ENCODE data around the gene ASXL1. TPM values are rescaled to one million over a fixed set of nuclear protein-coding genes. Genes with fewer than 3 reads are reported as not detected.

The ASXL1 gene
- total and polyA plus RNA-seq, 2 donors (not counting 1 experiment from before 2014, with no cell fraction given) = 93.0 to 180 TPM

DNA sequence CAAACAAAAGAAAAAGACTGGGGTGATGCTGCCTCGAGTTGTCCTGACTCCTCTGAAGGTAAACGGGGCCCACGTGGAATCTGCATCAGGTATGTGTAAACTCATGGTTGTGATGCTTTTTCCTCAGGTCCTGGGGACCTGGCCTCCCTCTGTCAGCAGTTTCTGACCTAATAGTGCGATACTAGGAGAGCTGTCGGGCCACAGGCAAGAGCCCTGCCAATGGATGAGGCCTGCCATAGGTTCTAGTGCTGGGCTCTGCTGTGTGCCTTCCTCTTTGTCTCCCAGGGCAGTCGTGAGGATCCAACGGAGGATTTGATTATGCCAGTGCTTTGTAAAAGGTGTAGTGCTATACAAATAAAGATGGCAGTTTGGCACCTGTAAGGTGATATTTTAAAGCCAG, 71.2 kb downstream of the ASXL1 start:
- Histone ChIP-seq H3K4me2 (replicated peaks; ENCODE audit: low read depth, low read length, poor library complexity, severe bottlenecking) (no peak overlapping the region), H3K79me2 (ENCODE audit: control insufficient read depth, insufficient read depth, low read length) (peaks cover 24% of the 10 kb centered on the region), H3K4me3 (ENCODE audit: control extremely low read depth in 1 of 5, extremely low read depth in 1 of 5, insufficient read depth in 1 of 5, low read depth in 2 of 5, low read length in 4 of 5) (no peak overlapping the region), H3K36me3 (replicated peaks in 1 of 2; ENCODE audit: control extremely low read depth in 1 of 2, control insufficient read depth in 1 of 2, extremely low read depth in 1 of 2, insufficient read depth in 2 of 2, low read length in 1 of 2) (peaks cover 0 to 73% of the 10 kb centered on the region in 2 experiments), H4K20me1 (ENCODE audit: control insufficient read depth, insufficient read depth, low read length, poor library complexity, severe bottlenecking) (peaks cover 24% of the 10 kb centered on the region), H3K27me3 (replicated peaks in 1 of 4; ENCODE audit: control extremely low read depth in 1 of 4, control insufficient read depth in 3 of 4, insufficient read depth in 4 of 4, low read length in 3 of 4) (no peaks in the 10 kb centered on the region), H3K9me3 (ENCODE audit: control extremely low read depth in 1 of 3, control insufficient read depth in 2 of 3, insufficient read depth in 1 of 3, low read length in 2 of 3) (no peaks in the 10 kb centered on the region), H3K9ac (ENCODE audit: low read length) (no peak overlapping the region), H3K27ac (ENCODE audit: low read length in 2 of 2) (no peak overlapping the region), H2AFZ (ENCODE audit: insufficient read depth, low read depth, low read length, poor library complexity, severe bottlenecking) (no peak overlapping the region), H3K4me1 (ENCODE audit: control insufficient read depth in 2 of 2, insufficient read depth in 2 of 2, low read length in 2 of 2) (no peaks in the 10 kb centered on the region)
- Mint-ChIP-seq H3K4me1 (no peaks in the 10 kb centered on the region), H3K9me3 (ENCODE audit: insufficient read depth) (no peaks in the 10 kb centered on the region), H3K27ac (no peak overlapping the region), H3K4me3 (no peak overlapping the region), H3K27me3 (no peaks in the 10 kb centered on the region)
- no peak for TF ChIP-seq EZH2 (IDR thresholded peaks at IDR 0.05; ENCODE audit: borderline replicate concordance, insufficient read depth, low read depth, low read length, poor library complexity, severe bottlenecking)
- TF ChIP-seq CTCF (IDR thresholded peaks at IDR 0.05) = no peak
- 99% methylated on average over 7 of the region's 7 CpGs for WGBS (ENCODE audit: insufficient coverage)
- ATAC-seq (ENCODE audit: low read depth) (no peak), DNase-seq (no peak)
- CTCF ChIA-PET = no interaction called here
- intact Hi-C loops (cut with micrococcal nuclease) = no loop called here
- POLR2A ChIA-PET = no interaction called here

GRCh38 chr20:32429745-32430360, 71.7 kb downstream of the ASXL1 start:
- peaks cover 19% of the 10 kb centered on the region for H3K79me2 ChIP-seq (ENCODE audit: control insufficient read depth, insufficient read depth, low read length)
- no peak overlapping the region for H3K4me2 ChIP-seq (replicated peaks; ENCODE audit: low read depth, low read length, poor library complexity, severe bottlenecking)
- Mint-ChIP-seq H3K4me1 (no peaks in the 10 kb centered on the region), H3K9me3 (ENCODE audit: insufficient read depth) (no peaks in the 10 kb centered on the region), H3K27ac (no peak overlapping the region), H3K4me3 (no peak overlapping the region), H3K27me3 (no peaks in the 10 kb centered on the region)
- ATAC-seq (ENCODE audit: low read depth) (no peak), DNase-seq (no peak)
- H3K9ac ChIP-seq (ENCODE audit: low read length) = no peak overlapping the region
- POLR2A ChIA-PET = no interaction called here
- peaks cover 0 to 78% of the 10 kb centered on the region in 2 experiments for H3K36me3 ChIP-seq (replicated peaks in 1 of 2; ENCODE audit: control extremely low read depth in 1 of 2, control insufficient read depth in 1 of 2, extremely low read depth in 1 of 2, insufficient read depth in 2 of 2, low read length in 1 of 2)
- CTCF ChIA-PET = no interaction called here
- H2AFZ ChIP-seq (ENCODE audit: insufficient read depth, low read depth, low read length, poor library complexity, severe bottlenecking) = no peak overlapping the region
- no peak overlapping the region for H3K27ac ChIP-seq (ENCODE audit: low read length in 2 of 2)
- no peaks in the 10 kb centered on the region for H3K27me3 ChIP-seq (replicated peaks in 1 of 4; ENCODE audit: control extremely low read depth in 1 of 4, control insufficient read depth in 3 of 4, insufficient read depth in 4 of 4, low read length in 3 of 4)
- intact Hi-C loops (cut with micrococcal nuclease) = no loop called here
- H3K4me3 ChIP-seq (ENCODE audit: control extremely low read depth in 1 of 5, extremely low read depth in 1 of 5, insufficient read depth in 1 of 5, low read depth in 2 of 5, low read length in 4 of 5) = no peak overlapping the region
- H3K4me1 ChIP-seq (ENCODE audit: control insufficient read depth in 2 of 2, insufficient read depth in 2 of 2, low read length in 2 of 2) = no peaks in the 10 kb centered on the region
- H3K9me3 ChIP-seq (ENCODE audit: control extremely low read depth in 1 of 3, control insufficient read depth in 2 of 3, insufficient read depth in 1 of 3, low read length in 2 of 3) = no peaks in the 10 kb centered on the region
- WGBS (ENCODE audit: insufficient coverage) = 98% methylated on average over 14 of the region's 16 CpGs
- TF ChIP-seq EZH2 (IDR thresholded peaks at IDR 0.05; ENCODE audit: borderline replicate concordance, insufficient read depth, low read depth, low read length, poor library complexity, severe bottlenecking) (no peak), CTCF (IDR thresholded peaks at IDR 0.05) (no peak)
- peaks cover 22% of the 10 kb centered on the region for H4K20me1 ChIP-seq (ENCODE audit: control insufficient read depth, insufficient read depth, low read length, poor library complexity, severe bottlenecking)
